Spleen (tissue), 7 donors: ENCODE results near the gene TBC1D22A.

ENCODE experiments used
- CTCF ChIP-seq, 11 experiments: fragments of 200-600 bp in 7 of 11; fragments of 450-650 bp in 4 of 11; sonication (generic) in 4 of 11; IDR thresholded peaks in 8 of 11; conservative IDR thresholded peaks in 3 of 11; 1 replicate in 7 of 11; 2 replicates in 4 of 11; pipeline versions ENCODE4 v1.4.0 to v1.8.0; 2016 to 2021; ENCODE audit warnings: antibody characterized with exemption in 11 of 11, inconsistent platforms in 4 of 11, mild to moderate bottlenecking in 1 of 11
- POLR2A ChIP-seq, 3 donors: fragments of 450-650 bp; IDR thresholded peaks; one replicate each; pipeline ENCODE4 v1.5.1; 2017; ENCODE audit warnings: antibody characterized with exemption in 3 of 3, mild to moderate bottlenecking in 1 of 3
- POLR2AphosphoS5 ChIP-seq, 3 donors: sonication (generic); formaldehyde crosslinking; IDR thresholded peaks; one replicate each; pipeline ENCODE4 v1.5.1; 2017; ENCODE audit warnings: antibody characterized with exemption in 3 of 3
- donor health status: DM: no; HTN: no; CAD: no; lungs with moderate emphysema.
- donor health status: DM: no; HTN: no; CAD: no.
- donor health status: DM: no; HTN: no; CAD: no.

DNA sequence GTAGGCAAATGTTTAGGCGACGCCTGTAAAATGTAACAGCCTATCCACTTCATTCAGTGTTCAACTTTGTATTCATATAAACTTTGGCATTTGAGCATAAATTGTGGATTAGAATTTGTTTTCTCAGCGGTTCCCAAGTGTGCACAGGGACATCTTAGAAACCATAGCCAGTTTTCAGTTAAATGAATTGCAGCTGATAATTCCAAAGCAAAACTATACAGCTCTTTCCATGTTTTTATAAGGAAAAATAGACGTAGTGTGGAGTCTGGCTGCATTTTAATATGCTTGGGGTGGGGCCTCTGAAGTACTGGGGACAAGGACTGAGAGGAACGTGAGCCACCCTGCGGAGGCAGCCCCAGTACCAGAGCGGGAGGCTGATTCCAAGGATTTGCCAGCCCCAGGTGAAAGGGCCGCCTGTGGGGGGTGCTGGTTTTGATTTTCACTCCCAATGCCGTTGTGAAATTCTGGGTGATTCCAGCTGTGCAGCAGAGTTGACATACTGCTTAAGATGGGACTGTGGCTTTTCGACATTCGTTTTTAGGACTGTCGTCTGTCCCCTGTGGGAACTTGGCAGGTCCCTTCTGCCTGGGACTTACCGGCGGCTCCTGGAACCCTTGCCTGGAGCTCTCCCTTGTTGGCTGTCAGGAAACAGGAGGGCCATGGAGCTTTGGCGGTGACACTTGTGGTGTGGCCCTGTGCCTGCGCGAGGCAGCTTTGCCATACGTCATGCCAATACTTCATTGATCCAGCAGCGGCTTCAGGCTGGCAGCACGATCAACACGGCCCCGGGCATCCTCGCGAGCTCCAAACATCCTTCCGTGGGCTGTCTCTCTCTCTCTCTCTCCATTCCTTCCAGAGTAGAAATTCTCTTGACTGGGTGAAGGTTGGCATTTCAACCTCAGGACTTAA, 370.9 kb downstream of the TBC1D22A start:
- TF ChIP-seq POLR2A (IDR thresholded peaks at IDR 0.05) (no peak), CTCF (IDR thresholded peaks at IDR 0.05 in 8 of 11, conservative IDR thresholded peaks at IDR 0.05 in 3 of 11) (no peak), POLR2AphosphoS5 (IDR thresholded peaks at IDR 0.05) (no peak)
